HepG2 (cell line): ENCODE data around the gene SLC22A23. TPM values are rescaled to one million over a fixed set of nuclear protein-coding genes. Genes with fewer than 3 reads are reported as not detected.
A peak's percentile ranks its signal among the peaks of the same experiment; 100 is the strongest.

ENCODE experiments used
- BCL6 ChIP-seq: IDR thresholded peaks from 2 replicates; pipeline ENCODE4 v1.6.1; 2016; ENCODE audit warnings: missing genetic modification reagents, missing compliant biosample characterization
- CENPT ChIP-seq: sonication (generic); formaldehyde crosslinking; IDR thresholded peaks from 2 replicates; pipeline ENCODE4 v1.8.0; 2022; ENCODE audit warnings: low read depth, mild to moderate bottlenecking, moderate library complexity, missing genetic modification reagents
- E2F2 ChIP-seq: sonication (generic); formaldehyde crosslinking; IDR thresholded peaks from 2 replicates; pipeline ENCODE4 v1.4.0; 2020; ENCODE audit warnings: missing genetic modification reagents, borderline replicate concordance
- FOSL1 ChIP-seq: sonication (generic); formaldehyde crosslinking; IDR thresholded peaks from 2 replicates; pipeline ENCODE4 v1.9.0; 2021; ENCODE audit warnings: missing genetic modification reagents, borderline replicate concordance
- FOXC1 ChIP-seq: sonication (generic); formaldehyde crosslinking; IDR thresholded peaks from 2 replicates; pipeline ENCODE4 v1.8.0; 2022; ENCODE audit warnings: mild to moderate bottlenecking, missing genetic modification reagents, borderline replicate concordance
- MZF1 ChIP-seq: sonication (generic); formaldehyde crosslinking; IDR thresholded peaks from 2 replicates; pipeline ENCODE4 v1.8.1; 2023; ENCODE audit warnings: mild to moderate bottlenecking, missing genetic modification reagents, borderline replicate concordance
- PCBP1 ChIP-seq: fragments of 200-400 bp; formaldehyde crosslinking; IDR thresholded peaks from 2 replicates; pipeline ENCODE4 v1.6.1; 2017; ENCODE audit warnings: mild to moderate bottlenecking, low read depth, low read length, borderline replicate concordance
- PHF5A ChIP-seq: IDR thresholded peaks from one replicate; pipeline ENCODE4 v1.6.1; 2018; ENCODE audit warnings: low read depth, missing genetic modification reagents; ENCODE audit not compliant: unreplicated experiment
- SNAPC2 ChIP-seq: sonication (generic); formaldehyde crosslinking; IDR thresholded peaks from 2 replicates; pipeline ENCODE4 v1.8.1; 2022; ENCODE audit warnings: mild to moderate bottlenecking, missing genetic modification reagents
- SRF ChIP-seq: IDR thresholded peaks from 2 replicates; pipeline ENCODE4 v1.6.1; 2011; ENCODE audit warnings: mild to moderate bottlenecking, low read depth, low read length, moderate library complexity
- SRY ChIP-seq: sonication (generic); formaldehyde crosslinking; IDR thresholded peaks from 2 replicates; pipeline ENCODE4 v1.8.0; 2022; ENCODE audit warnings: mild to moderate bottlenecking, missing genetic modification reagents
- TEAD2 ChIP-seq: sonication (generic); formaldehyde crosslinking; IDR thresholded peaks from 2 replicates; pipeline ENCODE4 v1.9.0; 2021; ENCODE audit warnings: missing genetic modification reagents
- U2AF1 ChIP-seq: fragments of 200-400 bp; formaldehyde crosslinking; optimal IDR thresholded peaks from 2 replicates; pipeline ENCODE3; 2017; ENCODE audit warnings: mild to moderate bottlenecking, low read depth, low read length
- ZBTB42 ChIP-seq: sonication (generic); formaldehyde crosslinking; IDR thresholded peaks from 2 replicates; pipeline ENCODE4 v1.5.0; 2020; ENCODE audit warnings: mild to moderate bottlenecking, missing genetic modification reagents
- ZNF567 ChIP-seq: sonication (generic); formaldehyde crosslinking; IDR thresholded peaks from 2 replicates; pipeline ENCODE4 v1.8.1; 2023; ENCODE audit warnings: mild to moderate bottlenecking, missing genetic modification reagents, borderline replicate concordance
- ZNF709 ChIP-seq: sonication (generic); formaldehyde crosslinking; IDR thresholded peaks from 2 replicates; pipeline ENCODE4 v1.5.0; 2020; ENCODE audit warnings: mild to moderate bottlenecking, missing genetic modification reagents
- ZNF724P ChIP-seq: sonication (generic); formaldehyde crosslinking; IDR thresholded peaks from 2 replicates; pipeline ENCODE4 v1.8.0; 2022; ENCODE audit warnings: missing genetic modification reagents, borderline replicate concordance
- ZZZ3 ChIP-seq: sonication (generic); formaldehyde crosslinking; IDR thresholded peaks from 2 replicates; pipeline ENCODE4 v1.4.0; 2020; ENCODE audit warnings: missing genetic modification reagents, mild to moderate bottlenecking, borderline replicate concordance
- polyA plus RNA-seq, 8 experiments: library from polyadenylated mRNA; depleted of rRNA in 3 of 8; stranded (reverse) in 7 of 8; unstranded in 1 of 8; fragments of >200 nt; fragmentation: Illumina TruSeq in 4 of 8; extraction: Trizol in 4 of 8; gene quantifications; 2 replicates each; pipeline versions ENCODE4 v1.2.1 to v1.2.3, GENCODE V29; 2011 to 2016; ENCODE audit warnings: low read depth in 4 of 8, missing spikeins in 1 of 8, mixed read lengths in 1 of 8; ENCODE audit not compliant: insufficient read depth in 1 of 8
- total RNA-seq, 5 experiments: library from RNA; depleted of rRNA; stranded (reverse); fragments of >200 nt; fragmentation: Illumina TruSeq; extraction: Trizol; gene quantifications; 2 replicates each; pipeline ENCODE4 v1.2.3, GENCODE V29; 2016; ENCODE audit warnings: low read depth in 1 of 5
- TF ChIP-seq, protein P1 (sequence below): sonication (generic); formaldehyde crosslinking; IDR thresholded peaks from 2 replicates; pipeline ENCODE4 v1.4.0; 2020; ENCODE audit warnings: missing genetic modification reagents, mild to moderate bottlenecking, borderline replicate concordance
- TF ChIP-seq, protein P2 (sequence below): sonication (generic); formaldehyde crosslinking; IDR thresholded peaks from 2 replicates; pipeline ENCODE4 v1.5.1; 2020; ENCODE audit warnings: mild to moderate bottlenecking, missing genetic modification reagents, moderate library complexity
- TF ChIP-seq, protein P3 (sequence below): sonication (generic); formaldehyde crosslinking; IDR thresholded peaks from 2 replicates; pipeline ENCODE4 v1.4.0; 2020; ENCODE audit warnings: missing genetic modification reagents

The SLC22A23 gene
- total and polyA plus RNA-seq, 2 of the 13 experiments (the other 11 are each of a cell fraction or from before 2014, with no cell fraction given): 11.8 to 17.5 TPM

DNA sequence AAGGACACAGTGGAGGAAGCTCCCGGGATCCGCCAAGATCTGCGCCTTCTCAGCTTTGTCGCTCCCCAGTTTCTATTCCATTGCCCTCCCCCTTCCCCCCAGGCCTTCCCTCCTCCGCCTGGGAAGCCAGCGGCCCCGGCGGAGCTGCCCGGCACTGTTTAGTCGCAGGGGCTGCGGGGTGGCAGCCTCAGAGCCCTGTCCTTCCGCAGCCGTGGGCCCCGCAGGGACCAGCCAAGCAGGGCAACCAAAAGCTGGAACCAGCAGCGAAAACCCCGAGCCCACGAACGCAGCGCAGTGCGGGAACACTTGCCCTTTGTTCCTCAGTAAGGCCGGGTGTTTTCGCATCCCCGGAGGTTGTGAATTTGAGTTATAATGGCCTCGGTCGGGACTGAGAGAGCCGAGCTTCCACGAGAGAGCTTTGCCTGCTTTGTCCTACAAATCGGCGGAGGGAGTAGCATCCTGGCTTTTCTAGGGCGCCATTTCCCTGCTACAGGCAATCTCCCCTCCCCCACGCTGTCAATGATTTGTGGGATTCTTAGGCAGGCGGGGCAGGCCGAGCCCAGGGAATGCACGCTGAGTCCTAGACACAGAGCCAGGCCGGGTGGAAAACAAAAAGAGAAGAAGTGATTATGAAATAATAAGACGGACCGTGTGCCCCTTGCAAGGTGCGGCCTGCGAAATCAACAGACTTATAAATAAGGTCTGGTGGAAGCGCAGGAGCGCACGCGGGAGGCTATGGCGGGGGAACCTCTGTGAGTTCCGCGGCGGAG, 225.4 kb downstream of the SLC22A23 start (continued):
- TF ChIP-seq CENPT (CRISPR knock-in tag) (no peak), SNAPC2 (peak; percentile 14), MZF1 (0 out of 2 replicates have a peak, but pooled peaks have one; percentile 33), PCBP1 (0 out of 2 replicates have a peak, but pooled peaks have one; percentile 47), SRY (peak; percentile 35; the same call in 1 of the 2 replicates), SRF (no peak), ZNF709 (no peak), PHF5A (no peak), ZNF724P (CRISPR knock-in tag) (no peak), ZBTB42 (no peak), ZNF567 (CRISPR knock-in tag) (0 out of 2 replicates have a peak, but pooled peaks have one; percentile 54), FOSL1 (CRISPR knock-in tag) (no peak), U2AF1 (peak; percentile 74), FOXC1 (peak; percentile 67; the same call in 1 of the 2 replicates), TEAD2 (no peak), ZZZ3 (CRISPR knock-in tag) (no peak), E2F2 (no peak), BCL6 (CRISPR knock-in tag) (peak; percentile 68; the same call in 1 of the 2 replicates)
- TF ChIP-seq, protein P1, sequence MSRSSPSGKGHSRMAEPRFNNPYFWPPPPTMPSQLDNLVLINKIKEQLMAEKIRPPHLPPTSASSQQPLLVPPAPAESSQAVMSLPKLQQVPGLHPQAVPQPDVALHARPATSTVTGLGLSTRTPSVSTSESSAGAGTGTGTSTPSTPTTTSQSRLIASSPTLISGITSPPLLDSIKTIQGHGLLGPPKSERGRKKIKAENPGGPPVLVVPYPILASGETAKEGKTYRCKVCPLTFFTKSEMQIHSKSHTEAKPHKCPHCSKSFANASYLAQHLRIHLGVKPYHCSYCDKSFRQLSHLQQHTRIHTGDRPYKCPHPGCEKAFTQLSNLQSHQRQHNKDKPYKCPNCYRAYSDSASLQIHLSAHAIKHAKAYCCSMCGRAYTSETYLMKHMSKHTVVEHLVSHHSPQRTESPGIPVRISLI: no peak
- TF ChIP-seq, protein P2, sequence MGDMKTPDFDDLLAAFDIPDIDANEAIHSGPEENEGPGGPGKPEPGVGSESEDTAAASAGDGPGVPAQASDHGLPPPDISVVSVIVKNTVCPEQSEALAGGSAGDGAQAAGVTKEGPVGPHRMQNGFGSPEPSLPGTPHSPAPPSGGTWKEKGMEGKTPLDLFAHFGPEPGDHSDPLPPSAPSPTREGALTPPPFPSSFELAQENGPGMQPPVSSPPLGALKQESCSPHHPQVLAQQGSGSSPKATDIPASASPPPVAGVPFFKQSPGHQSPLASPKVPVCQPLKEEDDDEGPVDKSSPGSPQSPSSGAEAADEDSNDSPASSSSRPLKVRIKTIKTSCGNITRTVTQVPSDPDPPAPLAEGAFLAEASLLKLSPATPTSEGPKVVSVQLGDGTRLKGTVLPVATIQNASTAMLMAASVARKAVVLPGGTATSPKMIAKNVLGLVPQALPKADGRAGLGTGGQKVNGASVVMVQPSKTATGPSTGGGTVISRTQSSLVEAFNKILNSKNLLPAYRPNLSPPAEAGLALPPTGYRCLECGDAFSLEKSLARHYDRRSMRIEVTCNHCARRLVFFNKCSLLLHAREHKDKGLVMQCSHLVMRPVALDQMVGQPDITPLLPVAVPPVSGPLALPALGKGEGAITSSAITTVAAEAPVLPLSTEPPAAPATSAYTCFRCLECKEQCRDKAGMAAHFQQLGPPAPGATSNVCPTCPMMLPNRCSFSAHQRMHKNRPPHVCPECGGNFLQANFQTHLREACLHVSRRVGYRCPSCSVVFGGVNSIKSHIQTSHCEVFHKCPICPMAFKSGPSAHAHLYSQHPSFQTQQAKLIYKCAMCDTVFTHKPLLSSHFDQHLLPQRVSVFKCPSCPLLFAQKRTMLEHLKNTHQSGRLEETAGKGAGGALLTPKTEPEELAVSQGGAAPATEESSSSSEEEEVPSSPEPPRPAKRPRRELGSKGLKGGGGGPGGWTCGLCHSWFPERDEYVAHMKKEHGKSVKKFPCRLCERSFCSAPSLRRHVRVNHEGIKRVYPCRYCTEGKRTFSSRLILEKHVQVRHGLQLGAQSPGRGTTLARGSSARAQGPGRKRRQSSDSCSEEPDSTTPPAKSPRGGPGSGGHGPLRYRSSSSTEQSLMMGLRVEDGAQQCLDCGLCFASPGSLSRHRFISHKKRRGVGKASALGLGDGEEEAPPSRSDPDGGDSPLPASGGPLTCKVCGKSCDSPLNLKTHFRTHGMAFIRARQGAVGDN (CRISPR knock-in tag): peak; percentile 82
- TF ChIP-seq, protein P3, sequence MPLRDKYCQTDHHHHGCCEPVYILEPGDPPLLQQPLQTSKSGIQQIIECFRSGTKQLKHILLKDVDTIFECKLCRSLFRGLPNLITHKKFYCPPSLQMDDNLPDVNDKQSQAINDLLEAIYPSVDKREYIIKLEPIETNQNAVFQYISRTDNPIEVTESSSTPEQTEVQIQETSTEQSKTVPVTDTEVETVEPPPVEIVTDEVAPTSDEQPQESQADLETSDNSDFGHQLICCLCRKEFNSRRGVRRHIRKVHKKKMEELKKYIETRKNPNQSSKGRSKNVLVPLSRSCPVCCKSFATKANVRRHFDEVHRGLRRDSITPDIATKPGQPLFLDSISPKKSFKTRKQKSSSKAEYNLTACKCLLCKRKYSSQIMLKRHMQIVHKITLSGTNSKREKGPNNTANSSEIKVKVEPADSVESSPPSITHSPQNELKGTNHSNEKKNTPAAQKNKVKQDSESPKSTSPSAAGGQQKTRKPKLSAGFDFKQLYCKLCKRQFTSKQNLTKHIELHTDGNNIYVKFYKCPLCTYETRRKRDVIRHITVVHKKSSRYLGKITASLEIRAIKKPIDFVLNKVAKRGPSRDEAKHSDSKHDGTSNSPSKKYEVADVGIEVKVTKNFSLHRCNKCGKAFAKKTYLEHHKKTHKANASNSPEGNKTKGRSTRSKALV (CRISPR knock-in tag): 0 out of 2 replicates have a peak, but pooled peaks have one; percentile 41
